GM11168 (cell line): ENCODE results near the gene SLC51A.

ENCODE experiments used
- in situ Hi-C: fragments of 300-500 bp; cut with MboI; formaldehyde crosslinking; loops from one replicate; pipeline ENCODE4 v1.12.0; 2022; ENCODE audit warnings: low sequenced_read_pairs; ENCODE audit not compliant: unreplicated experiment

The SLC51A gene

DNA sequence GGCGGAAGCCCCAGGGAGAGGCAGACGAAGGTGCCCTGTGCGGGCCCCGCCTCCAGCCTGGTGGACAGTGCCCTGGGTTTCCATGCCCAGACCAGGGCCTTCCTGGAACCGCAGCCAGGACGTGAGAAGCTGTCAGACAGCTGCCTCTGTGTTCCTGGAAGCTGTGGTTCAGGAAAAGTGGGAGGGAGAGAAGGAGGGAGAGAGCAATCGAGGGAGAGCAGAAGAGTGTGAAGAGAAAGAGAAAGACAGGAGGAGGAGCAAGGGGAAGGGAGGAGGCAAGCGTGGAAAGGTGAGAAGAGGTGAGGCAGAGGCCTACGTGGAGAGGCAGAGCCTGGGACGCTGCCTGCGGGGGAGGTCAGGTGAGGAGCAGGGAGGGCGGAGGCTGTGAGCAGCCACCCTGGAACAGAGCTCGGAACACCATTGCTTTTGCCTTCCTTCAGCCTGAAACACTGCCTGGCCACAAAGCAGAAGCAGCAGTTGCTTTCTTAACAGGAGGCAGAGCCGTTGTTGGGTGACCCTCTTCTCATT lies 23.7 kb upstream of the SLC51A start:
- in situ Hi-C loops: no loop called here

DNA sequence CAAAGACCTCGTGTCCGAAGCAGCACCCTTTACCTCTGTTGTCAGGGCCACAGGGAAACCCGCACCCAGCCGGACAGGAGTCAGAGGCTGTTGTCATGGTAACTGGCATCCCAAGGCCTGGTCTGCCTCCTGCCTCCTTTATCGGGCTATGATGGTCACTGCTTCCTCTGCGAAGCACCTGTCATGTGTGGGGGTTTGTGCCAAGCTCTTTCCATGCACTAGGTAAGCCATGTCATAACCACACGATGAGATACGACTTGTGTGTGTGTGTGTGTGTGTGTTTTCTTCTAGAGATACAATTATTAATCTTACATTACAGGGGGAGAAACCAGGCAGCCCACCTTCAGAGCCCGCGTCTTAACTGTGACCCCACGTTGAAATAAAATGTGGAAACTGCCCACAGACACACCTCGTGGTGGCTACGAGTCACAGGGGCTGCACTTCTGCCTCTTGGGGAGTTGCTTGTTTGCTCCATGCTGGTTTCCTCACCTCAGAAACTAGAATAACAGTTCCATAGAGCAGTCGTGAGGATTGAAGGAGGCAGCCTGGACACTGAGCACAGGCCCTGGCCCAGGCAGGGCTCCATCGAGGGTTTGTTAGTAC lies 23.1 kb upstream of the SLC51A start:
- in situ Hi-C loops: no loop called here

DNA sequence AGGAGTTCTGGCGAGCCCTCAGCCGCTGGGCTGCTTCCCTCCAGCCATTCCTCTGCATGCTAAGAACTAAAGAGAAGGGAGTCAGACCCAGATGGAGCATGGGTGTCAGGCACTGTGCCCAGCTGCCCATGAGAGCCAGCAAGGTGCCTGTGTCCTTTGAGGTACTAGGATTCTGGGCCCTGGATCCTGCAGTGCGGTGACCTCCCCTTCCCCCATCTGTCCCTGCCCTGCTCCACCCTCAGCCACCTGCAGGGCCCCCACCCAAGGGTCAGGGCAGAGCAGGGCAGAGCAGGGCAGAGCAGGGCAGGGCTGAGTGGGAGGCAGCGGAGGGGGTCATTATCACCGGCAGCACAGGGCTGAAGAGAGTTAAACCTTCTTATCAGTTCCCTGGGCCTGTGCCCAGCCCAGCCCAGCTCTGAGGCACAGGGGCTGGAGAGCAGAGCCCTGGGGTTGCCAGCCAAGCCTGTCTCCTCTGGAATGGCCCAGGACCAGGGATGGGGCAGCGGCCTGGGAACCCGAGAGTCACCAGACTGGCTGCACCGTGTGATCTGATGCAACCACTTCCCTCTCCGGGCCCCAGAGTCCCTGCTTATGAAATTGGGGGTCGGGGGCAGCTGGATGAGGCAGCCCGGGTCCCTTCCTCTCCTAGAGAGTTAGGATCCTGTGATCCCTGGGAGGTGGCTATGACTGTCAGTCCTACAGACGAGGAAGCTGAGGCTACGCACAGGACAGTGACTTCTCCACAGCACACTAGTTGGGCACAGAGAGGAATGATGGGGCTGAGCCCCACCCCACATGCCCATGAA lies 22.4 kb upstream of the SLC51A start:
- in situ Hi-C loops: no loop called here

DNA sequence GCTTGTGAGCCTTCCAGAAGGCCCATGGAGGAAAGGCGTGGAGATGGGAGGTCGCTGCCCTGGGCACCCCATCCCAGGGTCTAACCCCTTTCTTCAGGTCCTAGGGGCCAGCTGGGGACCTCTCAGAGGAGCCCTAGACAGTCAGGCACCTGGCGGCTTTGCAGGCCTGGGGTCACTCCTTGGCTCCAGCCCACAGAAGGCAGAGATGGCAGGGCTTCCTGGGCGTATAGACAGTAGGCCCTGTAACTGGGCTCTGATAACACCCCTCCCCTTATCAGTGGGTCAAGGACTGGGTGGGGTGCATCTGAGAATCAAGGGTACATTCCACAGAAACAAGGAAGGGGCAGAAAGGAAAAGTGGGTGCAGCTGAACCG lies 21.8 kb upstream of the SLC51A start:
- in situ Hi-C loops: no loop called here

DNA sequence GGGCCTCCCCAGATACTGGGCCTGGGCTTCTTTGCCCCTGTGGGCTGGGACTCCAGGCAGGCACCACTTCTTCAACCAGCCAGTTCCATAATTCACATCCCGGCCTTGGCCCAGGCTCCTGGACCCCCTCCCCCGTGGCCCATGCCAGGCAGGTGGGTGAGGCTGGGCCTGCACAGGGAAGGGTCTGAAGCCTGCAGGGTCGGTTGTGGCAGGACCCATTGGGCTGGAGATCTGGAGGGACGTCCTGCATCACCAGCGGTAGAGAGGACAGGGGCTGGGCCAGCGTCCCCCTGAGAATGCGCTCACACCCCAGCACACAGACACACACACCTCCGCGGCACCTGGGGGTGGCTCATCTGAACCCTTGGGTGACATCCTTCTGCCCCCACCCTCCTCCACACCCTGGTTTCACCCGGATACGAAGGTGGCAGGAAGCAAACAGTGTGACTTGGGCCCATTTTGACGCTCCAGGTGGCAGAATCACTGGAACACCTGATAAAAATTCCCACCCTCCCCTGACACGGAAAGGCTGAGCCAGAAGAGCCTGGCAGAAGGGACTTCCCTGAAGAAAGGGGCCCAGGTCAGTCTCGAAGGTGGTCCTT lies 20.6 kb upstream of the SLC51A start:
- in situ Hi-C loops: loop anchor here (5.0 kb wide), 1 partner anchor 118 kb away; no protein-coding TSS in a partner anchor

DNA sequence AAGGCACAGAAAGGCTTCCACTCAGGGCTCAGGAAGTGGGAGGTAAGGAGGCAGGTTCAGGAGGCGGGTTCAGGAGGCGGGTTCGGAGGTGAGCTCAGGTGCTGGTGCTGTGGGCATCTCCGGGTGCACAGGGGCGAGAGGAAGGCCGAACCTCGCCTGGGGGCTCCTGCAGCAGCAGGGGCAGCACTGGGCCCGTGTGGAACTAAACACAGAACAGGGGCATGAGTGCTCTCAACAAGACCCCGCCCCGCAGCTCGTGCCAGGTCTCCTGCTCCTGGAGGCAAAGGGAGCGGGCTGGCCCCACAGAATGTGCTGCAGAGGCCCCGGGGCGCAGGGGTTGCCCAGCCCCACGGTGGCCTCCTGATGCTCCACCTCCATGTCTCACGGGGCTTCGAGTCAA lies 18.8 kb upstream of the SLC51A start:
- in situ Hi-C loops: loop anchor here (5.0 kb wide), 1 partner anchor 120 kb away; no protein-coding TSS in a partner anchor

DNA sequence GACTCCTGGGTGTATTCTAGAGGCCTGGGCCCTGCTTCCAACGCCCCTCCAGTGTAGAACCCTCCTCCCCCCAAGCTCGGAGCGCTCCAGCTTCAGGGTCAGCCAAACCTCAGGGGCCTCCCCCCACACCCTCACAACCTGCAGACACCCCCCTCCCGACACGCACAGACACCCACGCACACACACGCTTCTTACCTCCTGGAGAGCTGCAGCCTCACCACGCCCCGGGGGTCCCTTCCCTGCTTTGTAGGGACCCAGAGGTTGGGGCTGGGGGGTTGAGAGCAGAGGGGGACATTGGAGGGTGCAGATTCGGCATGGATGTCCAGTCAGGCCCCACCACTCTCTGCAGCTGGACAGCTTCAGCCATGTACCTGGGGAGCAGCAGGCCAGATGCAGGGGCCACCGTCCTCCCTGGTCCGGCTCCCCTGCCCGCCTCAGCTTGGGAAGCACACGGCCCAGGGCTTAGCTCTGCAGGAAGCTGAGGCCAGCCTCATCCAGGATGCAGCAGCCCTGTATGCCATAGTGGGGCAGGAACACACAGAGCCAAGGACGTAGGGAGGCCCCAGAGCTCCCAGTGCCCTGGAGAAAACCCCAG lies 18.2 kb upstream of the SLC51A start:
- in situ Hi-C loops: loop anchor here (5.0 kb wide), 1 partner anchor 121 kb away; no protein-coding TSS in a partner anchor

DNA sequence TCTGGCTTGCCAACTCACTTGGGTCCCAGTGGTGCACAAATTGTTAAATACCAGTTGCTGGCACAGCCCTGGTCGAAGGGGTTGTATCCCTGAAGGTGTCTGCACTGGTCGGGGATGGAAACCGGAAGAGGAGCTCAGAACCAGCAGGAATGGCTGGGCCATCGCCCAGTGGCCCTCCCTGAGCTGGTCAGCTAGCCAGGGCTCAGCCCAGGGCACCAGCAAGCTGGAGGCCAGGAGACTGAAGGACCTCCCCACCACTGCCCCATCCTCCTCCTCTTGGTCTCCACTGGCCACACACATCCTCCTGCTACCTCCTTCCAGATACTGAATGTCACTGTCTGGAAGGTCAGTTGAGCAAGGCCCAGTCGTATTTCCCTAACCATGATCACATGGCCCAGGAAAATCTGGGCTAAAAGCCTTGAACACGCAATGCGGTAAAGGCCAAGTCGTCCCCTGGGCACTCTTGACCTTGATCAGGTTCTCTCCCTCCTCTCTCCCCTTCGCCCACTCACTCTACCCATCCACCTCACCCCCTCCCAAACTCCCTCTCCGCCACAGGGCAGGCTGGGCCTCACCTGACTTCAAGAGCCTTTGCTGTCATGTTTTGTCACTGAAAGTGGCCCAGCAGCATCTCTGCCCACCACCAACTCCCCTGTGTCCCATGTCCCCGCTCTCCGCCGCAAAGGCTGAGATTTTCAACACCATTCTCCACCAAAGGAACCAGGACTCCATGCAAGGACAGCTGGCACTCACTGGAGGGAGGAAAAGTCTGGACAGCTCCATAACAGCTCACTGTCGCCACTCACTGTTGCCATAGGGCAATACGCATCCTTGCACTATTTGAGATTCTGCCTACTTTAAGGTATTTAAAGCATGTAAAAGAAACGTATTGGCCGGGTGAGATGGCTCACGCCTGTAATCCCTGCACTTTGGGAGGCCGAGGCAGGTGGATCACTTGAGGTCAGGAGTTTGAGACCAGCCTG lies 17.3 kb upstream of the SLC51A start:
- in situ Hi-C loops: loop anchor here (5.0 kb wide), 1 partner anchor 122 kb away; no protein-coding TSS in a partner anchor

DNA sequence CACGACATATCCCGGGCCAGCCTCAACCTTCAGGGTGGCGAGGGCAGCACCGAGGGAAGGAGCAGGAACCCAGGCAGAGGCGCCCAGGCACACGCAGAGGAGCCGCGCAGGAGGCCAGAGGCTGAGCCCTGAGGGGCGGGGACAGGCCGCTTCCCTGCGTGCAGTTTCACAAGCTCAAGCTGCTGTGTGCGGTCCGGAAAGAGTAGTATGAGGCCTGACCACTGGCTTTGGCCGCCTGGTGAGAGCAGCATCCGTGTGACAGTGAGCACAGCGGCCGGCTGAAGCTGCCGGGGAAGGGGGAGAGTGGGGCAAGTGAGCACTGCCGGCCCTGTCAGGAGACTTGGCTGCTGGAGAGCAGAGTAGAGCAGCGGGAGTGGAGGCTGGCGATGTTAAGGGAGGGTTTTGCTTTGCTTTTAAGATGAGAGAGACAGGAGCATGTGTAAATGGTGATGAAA lies 13.8 kb upstream of the SLC51A start:
- in situ Hi-C loops: loop anchor here (25.0 kb wide), 1 partner anchor 490 kb away; the partner anchor contains the start of gene MUC20

DNA sequence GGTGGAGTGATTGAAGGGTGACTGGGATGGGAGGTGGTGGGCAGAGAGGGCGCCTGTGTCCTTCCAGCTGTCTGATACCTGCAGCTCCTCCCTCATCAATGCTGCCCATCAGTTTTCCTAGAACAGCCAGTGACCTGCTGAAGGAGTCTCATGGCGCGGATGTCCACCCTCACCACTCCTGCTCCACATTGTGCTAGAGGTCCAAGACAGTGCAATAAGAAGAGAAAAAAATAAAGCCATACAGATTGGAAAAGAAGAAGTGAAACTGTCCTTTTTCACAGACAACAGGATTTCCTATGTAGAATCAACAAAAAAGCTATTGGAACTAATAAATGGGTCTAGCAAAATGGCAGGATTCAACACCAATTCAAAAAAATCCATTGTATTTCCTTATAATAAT lies 12.5 kb upstream of the SLC51A start:
- in situ Hi-C loops: loop anchor here (25.0 kb wide), 1 partner anchor 492 kb away; the partner anchor contains the start of gene MUC20

DNA sequence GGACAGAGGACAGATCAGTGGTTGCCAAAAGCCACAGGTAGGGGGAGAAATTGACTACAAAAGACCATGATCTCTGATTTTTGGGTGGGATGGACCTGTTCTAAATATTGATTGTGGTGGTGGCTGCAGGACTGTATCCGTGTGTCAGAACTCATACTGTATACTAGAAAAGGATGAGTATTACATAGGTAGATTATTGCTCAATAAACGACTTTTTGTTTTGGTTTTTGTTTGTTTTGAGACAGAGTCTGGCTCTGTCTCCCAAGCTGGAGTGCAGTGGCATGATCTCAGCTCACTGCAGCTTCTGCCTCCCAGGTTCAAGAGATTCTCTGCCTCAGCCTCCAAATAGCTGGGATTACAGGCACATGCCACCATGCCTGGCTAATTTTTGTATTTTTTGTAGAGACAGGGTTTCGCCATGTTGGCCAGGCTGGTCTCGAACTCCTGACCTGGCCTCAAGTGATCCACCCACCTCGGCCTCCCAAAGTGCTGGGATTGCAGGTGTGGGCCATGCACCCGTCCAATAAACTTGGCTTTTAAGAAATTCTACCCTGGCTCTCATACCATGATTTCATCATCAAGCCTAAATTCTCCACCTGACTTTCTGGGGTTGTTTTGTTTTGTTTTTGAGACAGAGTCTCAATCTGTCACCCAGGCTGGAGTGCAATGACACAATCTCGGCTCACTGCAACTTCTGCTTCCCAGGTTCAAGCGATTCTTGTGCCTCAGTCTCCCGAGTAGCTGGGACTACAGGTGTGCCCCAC lies 10.7 kb upstream of the SLC51A start:
- in situ Hi-C loops: loop anchor here (25.0 kb wide), 1 partner anchor 493 kb away; the partner anchor contains the start of gene MUC20

DNA sequence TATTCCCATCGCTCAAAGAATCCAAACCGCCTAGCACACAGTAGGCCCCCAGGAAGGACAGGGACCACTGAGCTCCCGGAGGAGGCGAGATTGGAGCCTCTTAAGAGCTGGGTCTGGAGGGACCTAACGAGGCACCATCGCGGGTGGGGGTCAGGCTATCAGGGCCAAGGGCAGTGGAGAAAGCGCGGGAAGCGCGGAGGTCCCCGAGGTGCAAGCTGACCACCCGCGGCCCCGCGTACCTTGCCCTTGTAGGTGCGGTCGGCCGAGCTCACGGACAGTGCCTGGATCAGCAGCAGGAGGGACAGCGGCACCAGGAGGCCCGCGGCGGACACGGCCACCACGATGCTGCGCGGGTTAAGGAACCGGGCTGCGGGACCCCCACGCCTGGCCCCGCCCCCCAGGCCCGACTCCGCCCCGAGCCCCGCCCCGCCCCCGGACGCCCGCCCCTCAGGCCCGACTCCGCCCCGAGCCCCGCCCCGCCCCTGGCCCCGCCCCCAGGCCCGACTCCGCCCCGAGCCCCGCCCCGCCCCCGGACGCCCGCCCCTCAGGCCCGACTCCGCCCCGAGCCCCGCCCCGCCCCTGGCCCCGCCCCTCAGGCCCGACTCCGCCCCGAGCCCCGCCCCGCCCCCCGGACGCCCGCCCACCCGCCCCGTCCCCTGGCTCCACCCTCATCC lies 9.0 kb upstream of the SLC51A start:
- in situ Hi-C loops: loop anchor here (25.0 kb wide), 1 partner anchor 495 kb away; the partner anchor contains the start of gene MUC20

DNA sequence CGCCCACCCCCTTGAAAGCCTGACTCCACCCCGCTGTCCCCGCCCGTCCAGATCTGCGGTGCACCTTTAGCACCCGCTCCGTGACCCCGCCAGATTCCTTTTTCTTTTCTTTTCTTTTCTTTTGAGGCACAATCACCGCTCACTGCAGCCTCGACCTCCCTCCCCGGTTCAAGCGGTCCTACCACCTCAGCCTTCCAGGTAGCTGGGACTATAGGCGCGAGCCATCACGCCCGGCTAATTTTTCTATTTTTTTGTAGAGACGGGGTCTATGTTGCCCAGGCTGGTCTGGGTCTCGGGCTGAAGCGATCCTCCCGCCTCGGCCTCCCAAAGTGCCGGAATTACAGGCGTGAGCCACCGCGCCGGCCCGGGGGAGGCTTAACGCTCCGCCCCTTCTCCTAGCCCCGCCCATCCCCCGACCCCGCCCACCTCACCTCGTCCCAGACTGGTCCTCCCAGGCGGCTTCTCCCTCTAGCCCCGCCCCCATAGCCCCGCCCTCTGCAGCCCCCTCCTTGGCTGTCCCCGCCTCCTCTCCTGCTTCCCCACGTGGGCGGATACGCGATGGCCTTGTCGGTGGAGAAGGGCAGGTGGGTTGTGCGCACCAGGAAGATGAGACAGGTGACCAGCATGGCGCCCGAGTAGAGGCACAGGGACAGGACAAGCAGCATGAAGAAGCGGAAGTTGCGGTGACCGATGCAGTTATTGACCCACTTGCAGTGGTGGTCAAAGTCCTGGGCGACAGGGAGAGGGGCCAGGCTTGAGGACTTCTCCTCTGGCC lies 8.3 kb upstream of the SLC51A start:
- in situ Hi-C loops: loop anchor here (25.0 kb wide), 1 partner anchor 496 kb away; the partner anchor contains the start of gene MUC20

DNA sequence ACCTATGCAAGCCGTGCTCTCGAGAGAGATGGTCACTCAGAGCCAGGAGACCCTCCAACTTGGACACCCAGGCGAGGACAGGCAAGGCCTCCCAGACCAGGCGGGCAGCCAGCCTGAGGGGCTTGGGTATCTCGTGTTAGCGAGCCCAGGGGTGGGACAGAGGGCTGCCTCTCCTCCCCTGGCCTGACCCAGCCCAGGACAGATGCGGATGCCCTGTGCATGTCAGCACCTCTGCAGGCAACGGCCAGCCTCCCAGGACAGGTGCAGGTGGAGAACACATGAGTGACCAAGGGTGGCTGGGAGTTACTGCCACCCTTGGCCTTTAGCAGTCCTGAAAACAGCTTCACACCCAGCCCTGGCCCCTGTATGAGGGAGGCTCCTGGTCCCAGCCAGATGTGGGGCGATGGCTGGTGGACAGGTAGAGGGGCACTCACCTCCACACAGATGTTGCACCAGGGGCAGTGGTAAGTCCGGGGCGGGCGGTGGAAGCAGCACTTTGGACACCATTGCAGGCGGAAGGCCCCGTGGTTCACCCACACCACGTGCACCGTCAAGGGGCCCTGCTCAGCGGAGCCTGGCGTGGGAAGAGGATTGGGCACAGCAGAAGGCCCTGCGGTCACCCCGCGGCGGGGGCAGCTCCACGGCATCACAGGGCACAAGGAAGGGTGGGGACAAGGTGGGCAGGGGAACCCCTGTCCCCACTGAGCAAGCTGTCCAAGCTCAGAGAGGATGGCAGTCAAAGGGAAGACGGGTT lies 7.2 kb upstream of the SLC51A start:
- in situ Hi-C loops: loop anchor here (25.0 kb wide), 1 partner anchor 497 kb away; the partner anchor contains the start of gene MUC20

DNA sequence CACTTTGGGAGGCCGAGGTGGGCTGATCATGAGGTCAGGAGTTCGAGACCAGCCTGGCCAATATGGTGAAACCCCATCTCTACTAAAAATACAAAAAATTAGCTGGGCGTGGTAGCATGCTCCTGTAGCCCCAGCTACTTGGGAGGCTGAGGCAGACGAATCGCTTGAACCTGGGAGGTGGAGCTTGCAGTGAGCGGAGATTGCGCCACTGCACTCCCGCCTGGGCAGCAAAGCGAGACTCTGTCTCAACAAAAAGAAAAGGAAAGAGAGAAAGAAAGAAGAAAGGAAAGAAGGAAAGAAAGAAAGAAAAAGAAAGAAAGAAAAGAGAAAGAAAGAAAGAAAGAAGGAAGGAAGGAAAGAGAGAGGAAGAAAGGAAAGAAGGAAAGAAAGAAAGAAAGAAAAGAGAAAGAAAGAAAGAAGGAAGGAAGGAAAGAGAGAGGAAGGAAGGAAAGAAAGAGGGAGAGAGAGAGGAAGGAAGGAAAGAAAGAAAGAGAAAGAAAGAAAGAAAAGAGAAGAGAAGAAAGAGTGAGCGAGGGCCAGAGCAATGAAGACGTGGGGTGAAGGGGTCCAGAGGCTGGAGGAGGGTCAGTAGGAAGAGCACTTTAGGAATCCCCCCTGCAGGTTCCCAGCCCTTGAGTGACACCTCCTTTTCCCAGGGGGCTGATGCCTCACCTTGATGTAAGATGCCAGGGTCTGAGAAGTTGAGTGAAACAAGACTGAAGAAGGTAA lies 6.2 kb upstream of the SLC51A start:
- in situ Hi-C loops: loop anchor here (25.0 kb wide), 1 partner anchor 498 kb away; the partner anchor contains the start of gene MUC20
